Kidney epithelial cell (primary cell): ENCODE data around the gene CDC7. TPM values are rescaled to one million over a fixed set of nuclear protein-coding genes. Genes with fewer than 3 reads are reported as not detected.

Experiments
- DNase-seq: peaks from one replicate; pipeline ENCODE4 v3.0.0-alpha.2; 2010; ENCODE audit warnings: low read depth
- H3K27me3 ChIP-seq: 2 replicates; pipeline ENCODE4 v1.6.0; 2011; ENCODE audit warnings: low read length; ENCODE audit not compliant: control insufficient read depth, insufficient read depth
- H3K36me3 ChIP-seq: 2 replicates; pipeline ENCODE4 v1.5.1; 2011; ENCODE audit warnings: low read length; ENCODE audit not compliant: control insufficient read depth, insufficient read depth
- H3K4me3 ChIP-seq: 2 replicates; pipeline ENCODE4 v1.5.1; 2011; ENCODE audit warnings: low read depth, mild to moderate bottlenecking, control low read depth, low read length
- CTCF ChIP-seq: IDR thresholded peaks from 2 replicates; pipeline ENCODE4 v1.5.1; 2011; ENCODE audit warnings: mild to moderate bottlenecking, moderate library complexity, low read length, control low read depth, inconsistent platforms; ENCODE audit not compliant: insufficient read depth, poor library complexity, severe bottlenecking
- total RNA-seq: library from RNA; depleted of rRNA; stranded (reverse); fragments of >200 nt; gene quantifications from 2 replicates; pipeline ENCODE4 v1.2.3, GENCODE V29; 2015

Gene CDC7
- total RNA-seq, 1 donor from 2014 or later, result 5.7 TPM

GRCh38 chr1:91526496-91526895 lies 25.8 kb downstream of the CDC7 start:
- TF ChIP-seq CTCF, result no peak
- no peaks in the 10 kb centered on the region for H3K27me3 ChIP-seq
- no peaks in the 10 kb centered on the region for H3K36me3 ChIP-seq
- DNase-seq, result no peak
- H3K4me3 ChIP-seq, result no peak overlapping the region

- no peak for DNase-seq
- TF ChIP-seq CTCF, result no peak
- Histone ChIP-seq H3K36me3 (no peaks in the 10 kb centered on the region), H3K27me3 (no peaks in the 10 kb centered on the region), H3K4me3 (no peak overlapping the region)
Measured at GRCh38 chr1:91527266-91527765, 26.7 kb downstream of the CDC7 start.

- Histone ChIP-seq H3K4me3 (no peak overlapping the region), H3K27me3 (no peaks in the 10 kb centered on the region), H3K36me3 (no peaks in the 10 kb centered on the region)
- DNase-seq, result no peak
- TF ChIP-seq CTCF, result no peak
Measured at GRCh38 chr1:91527781-91528180, 27.1 kb downstream of the CDC7 start.

GRCh38 chr1:91529856-91530255 lies 29.2 kb downstream of the CDC7 start:
- H3K27me3 ChIP-seq, result no peaks in the 10 kb centered on the region
- H3K36me3 ChIP-seq, result no peaks in the 10 kb centered on the region
- no peak overlapping the region for H3K4me3 ChIP-seq
- peak; percentile 19 for TF ChIP-seq CTCF
- no peak for DNase-seq

- no peak overlapping the region for H3K4me3 ChIP-seq
- no peaks in the 10 kb centered on the region for H3K27me3 ChIP-seq
- DNase-seq, result no peak
- TF ChIP-seq CTCF, result no peak
- no peaks in the 10 kb centered on the region for H3K36me3 ChIP-seq
Measured at GRCh38 chr1:91533361-91534024, 32.8 kb downstream of the CDC7 start.

GRCh38 chr1:91535441-91535840 lies 34.8 kb downstream of the CDC7 start:
- no peak overlapping the region for H3K4me3 ChIP-seq
- DNase-seq, result no peak
- H3K27me3 ChIP-seq, result no peaks in the 10 kb centered on the region
- TF ChIP-seq CTCF, result no peak
- no peaks in the 10 kb centered on the region for H3K36me3 ChIP-seq
